G401 (cell line): ENCODE data around the gene ZFR. TPM values are rescaled to one million over a fixed set of nuclear protein-coding genes. Genes with fewer than 3 reads are reported as not detected.
"Not testable (repeated sequence)": the region's sequence is repeated elsewhere in the genome, so short reads cannot be mapped to it uniquely, and the experiment has no call there.

Experiments
- DNase-seq: peaks from one replicate; pipeline ENCODE4 v3.0.0-alpha.2; 2015; ENCODE audit warnings: low spot score
- in situ Hi-C: cut with HindIII; loops from 2 replicates; pipeline ENCODE4 v1.10.0; 2016; ENCODE audit warnings: low sequenced_read_pairs, mixed read lengths
- total RNA-seq: library from RNA; depleted of rRNA; stranded (reverse); fragments of >200 nt; shearing (Covaris generic); gene quantifications from 2 replicates; pipeline ENCODE4 v1.2.3, GENCODE V29; 2014

ZFR gene
- total RNA-seq, 1 experiment from 2014 or later = 93.9 TPM

- in situ Hi-C loops = no loop called here
Observed at GRCh38 chr5:32454821-32455220, 10.3 kb upstream of the ZFR start.

GRCh38 chr5:32453916-32454315 is 9.4 kb upstream of the ZFR start:
- in situ Hi-C loops = no loop called here
- DNase-seq = no peak

More at GRCh38 chr5:32454821-32455220, 10.3 kb upstream of the ZFR start:
- no peak for DNase-seq

- DNase-seq, in situ Hi-C loops: not testable (repeated sequence)
Observed at GRCh38 chr5:32452316-32452715, 7.8 kb upstream of the ZFR start.

- in situ Hi-C loops = no loop called here
Observed at GRCh38 chr5:32450952-32451351, 6.4 kb upstream of the ZFR start.

GRCh38 chr5:32449262-32449661 is 4.7 kb upstream of the ZFR start:
- DNase-seq = no peak
- in situ Hi-C loops = no loop called here

More at GRCh38 chr5:32450952-32451351, 6.4 kb upstream of the ZFR start:
- no peak for DNase-seq

GRCh38 chr5:32446630-32447029 is 2.1 kb upstream of the ZFR start:
- in situ Hi-C loops = no loop called here
- DNase-seq = no peak

GRCh38 chr5:32445831-32446614 is 1.5 kb upstream of the ZFR start:
- no peak for DNase-seq
- in situ Hi-C loops = no loop called here

- in situ Hi-C loops = no loop called here
- peak; percentile 33 for DNase-seq
Observed at GRCh38 chr5:32445287-32445758, 783 bp upstream of the ZFR start.

GRCh38 chr5:32443541-32444430 is 754 bp downstream of the ZFR start:
- in situ Hi-C loops = no loop called here
- peak; percentile 39 for DNase-seq

GRCh38 chr5:32443145-32443540 is 1.4 kb downstream of the ZFR start:
- in situ Hi-C loops = no loop called here
- DNase-seq = no peak

GRCh38 chr5:32439086-32439642 is 5.4 kb downstream of the ZFR start:
- in situ Hi-C loops = no loop called here
- no peak for DNase-seq

GRCh38 chr5:32436553-32437242 is 7.8 kb downstream of the ZFR start:
- DNase-seq = no peak
- in situ Hi-C loops = no loop called here

- in situ Hi-C loops = no loop called here
- DNase-seq = no peak
Observed at GRCh38 chr5:32435383-32435782, 9.2 kb downstream of the ZFR start.

- no peak for DNase-seq
- in situ Hi-C loops = no loop called here
Observed at GRCh38 chr5:32434221-32434620, 10.3 kb downstream of the ZFR start.

- in situ Hi-C loops = no loop called here
- no peak for DNase-seq
Observed at GRCh38 chr5:32432633-32433032, 11.9 kb downstream of the ZFR start.

- DNase-seq, in situ Hi-C loops: not testable (repeated sequence)
Observed at GRCh38 chr5:32430825-32431224, 13.7 kb downstream of the ZFR start.

- DNase-seq = no peak
- in situ Hi-C loops = no loop called here
Observed at GRCh38 chr5:32428426-32428825, 16.1 kb downstream of the ZFR start.

GRCh38 chr5:32426440-32427151 is 17.9 kb downstream of the ZFR start:
- peak; percentile 59 for DNase-seq
- in situ Hi-C loops = no loop called here

GRCh38 chr5:32422697-32423096 is 21.8 kb downstream of the ZFR start:
- in situ Hi-C loops = no loop called here
- DNase-seq = no peak
